Stimulated activated naive B cell treated with anti-CD40 and anti-IgM and Interleukin-4, amounts not matched to agents 10 μg/mL and 1 μg/mL and 100 μg/mL, for 72 hours (primary cell): ENCODE measurements around the gene TP53.
A peak's percentile ranks its signal among the peaks of the same experiment; 100 is the strongest.
"Not testable (repeated sequence)": the region's sequence is repeated elsewhere in the genome, so short reads cannot be mapped to it uniquely, and the experiment has no call there.

ENCODE experiments used
- ATAC-seq, 2 donors: fragments of 150-1000 bp; cut with Tn5 transposase; replicated peaks; 2 replicates each; pipeline ENCODE4 v1.10.0; 2021; ENCODE audit warnings: moderate library complexity in 1 of 2
- DNase-seq: peaks from one replicate; pipeline ENCODE4 v3.0.0; 2021
- H3K27ac Mint-ChIP-seq: one replicate; pipeline ENCODE4 v1.8.0; 2022; ENCODE audit warnings: mild to moderate bottlenecking, mixed read lengths
- H3K27me3 Mint-ChIP-seq, 2 donors: one replicate each; pipeline ENCODE4 v1.8.0; 2022; ENCODE audit warnings: mixed read lengths in 2 of 2
- H3K36me3 Mint-ChIP-seq, 2 donors: one replicate each; pipeline ENCODE4 v1.8.0; 2022; ENCODE audit warnings: mixed read lengths in 2 of 2, mild to moderate bottlenecking in 1 of 2
- H3K4me1 Mint-ChIP-seq, 2 donors: one replicate each; pipeline ENCODE4 v1.8.0; 2022; ENCODE audit warnings: mixed read lengths in 2 of 2, mild to moderate bottlenecking in 1 of 2
- H3K4me3 Mint-ChIP-seq, 2 donors: one replicate each; pipeline ENCODE4 v1.8.0; 2022; ENCODE audit warnings: mild to moderate bottlenecking in 2 of 2, mixed read lengths in 2 of 2, moderate library complexity in 1 of 2
- H3K9me3 Mint-ChIP-seq, 2 donors: one replicate each; pipeline ENCODE4 v1.8.0; 2022; ENCODE audit warnings: mixed read lengths in 2 of 2, mild to moderate bottlenecking in 1 of 2

The TP53 gene

DNA sequence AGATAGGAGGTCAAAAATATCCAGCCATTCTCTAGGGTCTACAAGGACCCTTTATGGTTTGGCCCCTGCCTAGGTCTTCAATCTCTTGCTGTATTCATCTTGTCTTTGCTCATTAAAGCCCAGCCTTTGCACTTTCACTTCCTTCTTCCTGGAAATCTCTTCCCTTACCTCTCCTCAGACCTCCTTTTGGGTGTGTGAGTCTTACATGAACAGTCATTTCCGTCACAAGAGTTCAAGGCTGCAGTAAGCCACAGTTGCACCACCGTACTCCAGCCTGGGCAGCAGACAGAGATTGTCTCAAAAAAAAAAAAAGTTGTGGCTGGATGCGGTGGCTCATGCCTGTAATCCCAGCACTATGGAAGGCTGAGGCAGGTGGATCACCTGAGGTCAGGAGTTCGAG is 42.5 kb downstream of the TP53 start:
- Mint-ChIP-seq H3K36me3 (no peaks in the 10 kb centered on the region), H3K4me3 (no peak overlapping the region), H3K4me1 (peaks cover 9 to 10% of the 10 kb centered on the region in 2 donors), H3K27ac (no peak overlapping the region), H3K9me3 (no peaks in the 10 kb centered on the region), H3K27me3 (peaks cover 16 to 35% of the 10 kb centered on the region in 2 donors)
- ATAC-seq (peak; percentile 76 to 99), DNase-seq (peak; percentile 19)

- H3K4me1 Mint-ChIP-seq, H3K9me3 Mint-ChIP-seq, H3K36me3 Mint-ChIP-seq, DNase-seq, H3K27ac Mint-ChIP-seq, H3K4me3 Mint-ChIP-seq, ATAC-seq: not testable (repeated sequence)
- H3K27me3 Mint-ChIP-seq, result peaks cover 9 to 17% of the 10 kb centered on the region in 2 donors
These were observed 45.7 kb downstream of the TP53 start for GRCh38 chr17:7641635-7642034.

GRCh38 chr17:7640783-7641182 is 46.5 kb downstream of the TP53 start:
- H3K9me3 Mint-ChIP-seq, result no peaks in the 10 kb centered on the region
- H3K4me1 Mint-ChIP-seq, result peaks cover 6 to 7% of the 10 kb centered on the region in 2 donors
- no peaks in the 10 kb centered on the region for H3K36me3 Mint-ChIP-seq
- H3K4me3 Mint-ChIP-seq, result no peak overlapping the region
- no peak for DNase-seq
- no peak for ATAC-seq
- H3K27ac Mint-ChIP-seq, result no peak overlapping the region
- peaks cover 3 to 16% of the 10 kb centered on the region in 2 donors for H3K27me3 Mint-ChIP-seq

DNA sequence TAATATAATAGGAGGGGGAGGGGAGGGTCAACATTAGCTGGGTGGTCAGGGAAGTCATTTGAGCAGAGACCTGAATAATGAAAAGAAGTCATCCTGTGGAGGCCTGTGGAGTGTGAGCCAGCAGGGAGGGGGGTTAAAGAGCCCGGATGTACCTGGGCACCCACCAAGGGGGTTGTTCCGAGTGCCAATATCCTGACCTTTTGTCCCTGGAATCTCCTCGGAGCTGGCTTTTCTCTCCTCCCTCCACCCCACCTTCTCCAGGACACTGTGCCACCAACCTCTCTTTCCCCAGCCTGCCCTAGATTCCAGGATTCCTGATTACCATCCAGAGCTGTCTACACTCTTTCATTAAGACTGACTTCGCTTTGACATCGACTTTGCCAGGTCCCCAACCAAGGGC is 51.1 kb downstream of the TP53 start:
- ATAC-seq (no peak), DNase-seq (no peak)
- Mint-ChIP-seq H3K4me3 (no peak overlapping the region), H3K36me3 (no peaks in the 10 kb centered on the region), H3K27ac (no peak overlapping the region), H3K4me1 (no peaks in the 10 kb centered on the region), H3K27me3 (peaks cover 3 to 6% of the 10 kb centered on the region in 2 donors), H3K9me3 (no peaks in the 10 kb centered on the region)

DNA sequence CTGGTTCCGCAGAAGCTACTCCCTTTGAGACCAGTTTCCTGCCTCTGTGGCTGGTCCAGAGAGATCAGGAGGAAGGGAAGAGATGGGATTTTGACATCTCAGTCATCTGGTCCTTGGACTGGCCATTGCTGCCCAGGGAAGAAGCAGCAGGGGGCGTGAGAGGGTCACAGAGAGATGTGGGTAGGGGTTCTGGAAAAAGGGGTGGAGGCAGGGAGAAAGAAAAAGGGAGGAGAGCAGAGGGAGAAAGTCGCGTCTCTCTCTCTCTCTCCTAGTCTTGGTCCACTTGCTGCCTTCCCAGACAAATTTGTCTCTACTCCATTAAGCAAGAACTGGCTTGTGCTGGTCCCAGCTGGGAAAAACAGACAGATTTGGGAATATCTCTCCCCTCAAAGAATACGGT is 52.9 kb downstream of the TP53 start:
- peaks cover 3 to 6% of the 10 kb centered on the region in 2 donors for H3K27me3 Mint-ChIP-seq
- H3K9me3 Mint-ChIP-seq, result no peaks in the 10 kb centered on the region
- H3K4me3 Mint-ChIP-seq, result no peak overlapping the region
- H3K4me1 Mint-ChIP-seq, result no peaks in the 10 kb centered on the region
- ATAC-seq (no peak), DNase-seq (no peak)
- no peak overlapping the region for H3K27ac Mint-ChIP-seq
- no peaks in the 10 kb centered on the region for H3K36me3 Mint-ChIP-seq

DNA sequence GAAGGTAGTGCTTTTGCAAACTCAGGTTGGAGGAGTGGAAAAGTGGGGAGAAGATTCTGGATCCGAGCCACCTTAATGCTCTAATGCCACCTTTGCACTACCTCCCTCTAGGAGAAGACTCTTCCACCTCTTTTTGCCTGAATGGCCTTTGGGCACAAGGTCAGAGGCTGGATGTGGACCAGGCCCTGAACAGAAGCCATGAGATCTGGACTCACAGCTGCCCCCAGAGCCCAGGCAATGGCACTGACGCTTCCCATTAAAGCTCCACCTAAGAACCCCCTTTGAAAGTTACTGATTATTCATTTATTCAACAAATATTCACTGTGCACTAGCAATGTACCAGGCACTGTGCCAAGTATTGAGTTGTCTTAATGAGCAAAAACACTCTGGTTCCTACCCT is 54.2 kb downstream of the TP53 start:
- Mint-ChIP-seq H3K36me3 (no peaks in the 10 kb centered on the region), H3K27me3 (peaks cover 3 to 6% of the 10 kb centered on the region in 2 donors), H3K9me3 (no peaks in the 10 kb centered on the region), H3K27ac (no peak overlapping the region), H3K4me1 (no peaks in the 10 kb centered on the region), H3K4me3 (no peak overlapping the region)
- DNase-seq (no peak), ATAC-seq (no peak)

DNA sequence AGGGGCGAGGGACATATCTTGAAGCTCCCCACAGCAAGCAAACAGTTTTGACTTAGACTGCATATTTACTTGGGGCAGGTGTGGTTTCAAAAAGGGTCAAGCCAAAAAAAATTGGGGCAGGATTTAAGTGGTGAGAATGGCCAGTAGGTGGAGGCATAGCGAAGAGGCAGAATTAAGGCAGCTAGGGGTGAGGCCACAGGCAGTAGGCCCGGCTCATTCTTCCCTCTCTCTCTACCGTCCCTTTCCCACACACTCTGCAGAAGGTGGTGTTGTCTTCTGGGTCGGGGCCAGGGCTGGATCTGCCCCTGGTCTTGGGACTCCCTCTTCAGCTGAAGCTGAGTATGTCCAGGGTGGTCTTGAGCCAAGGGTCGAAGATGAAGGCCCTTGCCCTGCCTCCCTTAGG is 54.8 kb downstream of the TP53 start:
- ATAC-seq, result peak; percentile 31
- Mint-ChIP-seq H3K27ac (no peak overlapping the region), H3K4me3 (no peak overlapping the region), H3K4me1 (no peaks in the 10 kb centered on the region), H3K27me3 (peaks cover 3 to 6% of the 10 kb centered on the region in 2 donors), H3K9me3 (no peaks in the 10 kb centered on the region), H3K36me3 (no peaks in the 10 kb centered on the region)
- no peak for DNase-seq

- ATAC-seq (no peak), DNase-seq (no peak)
- Mint-ChIP-seq H3K4me1 (peaks cover 3 to 8% of the 10 kb centered on the region in 2 donors), H3K27me3 (peaks cover 3 to 6% of the 10 kb centered on the region in 2 donors), H3K9me3 (no peaks in the 10 kb centered on the region), H3K27ac (peak overlapping the region; percentile 56), H3K36me3 (peaks cover 0 to under 1% of the 10 kb centered on the region in 2 donors), H3K4me3 (no peak overlapping the region)
These were observed 55.6 kb downstream of the TP53 start for GRCh38 chr17:7631398-7632380.

DNA sequence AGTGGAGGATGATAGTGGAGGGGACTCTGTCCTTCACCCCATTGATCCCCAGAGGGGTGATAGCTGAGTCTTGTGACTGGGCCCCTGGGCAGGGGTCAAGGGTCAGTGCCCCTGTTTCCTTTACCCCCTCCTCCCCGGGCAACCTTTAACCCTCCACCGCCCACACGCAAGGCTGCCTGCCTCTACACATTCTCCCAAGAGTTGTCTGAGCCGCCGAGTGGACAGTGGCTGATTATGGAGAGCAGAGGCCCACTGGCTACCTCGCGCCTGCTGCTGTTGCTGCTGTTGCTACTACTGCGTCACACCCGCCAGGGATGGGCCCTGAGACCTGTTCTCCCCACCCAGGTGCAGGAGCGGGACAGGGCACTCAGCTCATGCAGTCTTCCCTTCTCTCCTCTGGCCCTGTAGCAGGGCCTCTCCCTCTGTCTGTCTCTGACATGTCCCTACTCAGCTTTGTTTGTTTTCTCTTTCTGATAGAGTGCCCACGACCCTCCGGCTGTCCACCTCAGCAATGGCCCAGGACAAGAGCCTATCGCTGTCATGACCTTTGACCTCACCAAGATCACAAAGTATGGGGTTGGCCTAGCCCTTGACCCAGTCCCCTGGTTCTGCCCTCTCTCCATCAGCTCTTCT is 57.2 kb downstream of the TP53 start, which contains the start of gene SHBG:
SHBG (plus strand) TSS at position 197 of the 633 bp plus-strand sequence; CDS start at position 235, 38 bp downstream.
- no peak within 1 kb of the TSS for H3K27ac Mint-ChIP-seq
- no peaks in the 10 kb centered on the region for H3K9me3 Mint-ChIP-seq
- DNase-seq (no peak), ATAC-seq (no peak)
- H3K27me3 Mint-ChIP-seq, result peaks cover 0 to 3% of the 10 kb centered on the region in 2 donors
- H3K36me3 Mint-ChIP-seq, result peaks cover 0 to 11% of the 10 kb centered on the region in 2 donors
- peaks cover 9 to 14% of the 10 kb centered on the region in 2 donors for H3K4me1 Mint-ChIP-seq
- H3K4me3 Mint-ChIP-seq, result no peak within 1 kb of the TSS

GRCh38 chr17:7627250-7628121 is 59.8 kb downstream of the TP53 start, which contains the start of gene SAT2:
SAT2 (minus strand) TSS chr17:7627821; CDS start chr17:7627635, 186 bp downstream.
- peak within 1 kb of the TSS; percentile 90 for H3K27ac Mint-ChIP-seq
- no peaks in the 10 kb centered on the region for H3K9me3 Mint-ChIP-seq
- peaks cover 9 to 14% of the 10 kb centered on the region in 2 donors for H3K4me1 Mint-ChIP-seq
- no peaks in the 10 kb centered on the region for H3K27me3 Mint-ChIP-seq
- ATAC-seq, result peak; percentile 96
- peak; percentile 77 for DNase-seq
- peak within 1 kb of the TSS; percentile 90 to 98 for H3K4me3 Mint-ChIP-seq
- peaks cover 0 to 12% of the 10 kb centered on the region in 2 donors for H3K36me3 Mint-ChIP-seq

DNA sequence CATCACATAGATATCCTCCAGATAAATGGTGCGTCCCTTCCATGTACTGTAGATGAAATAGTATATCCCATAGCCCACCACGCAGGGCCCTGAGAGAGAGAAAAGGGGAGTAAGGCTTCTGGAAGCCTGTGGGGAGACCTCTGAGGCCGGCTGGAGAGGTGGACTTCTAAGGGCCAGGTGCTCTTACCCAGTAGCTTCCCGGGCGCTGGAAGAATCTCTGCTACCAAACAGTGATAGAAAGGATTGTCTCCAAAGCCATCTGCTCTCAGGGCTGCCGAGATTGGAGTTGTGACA is 60.4 kb downstream of the TP53 start:
- peaks cover 0 to 12% of the 10 kb centered on the region in 2 donors for H3K36me3 Mint-ChIP-seq
- H3K27ac Mint-ChIP-seq, result peak overlapping the region; percentile 90
- no peaks in the 10 kb centered on the region for H3K9me3 Mint-ChIP-seq
- ATAC-seq, result no peak
- no peak for DNase-seq
- no peaks in the 10 kb centered on the region for H3K27me3 Mint-ChIP-seq
- peak overlapping the region; percentile 90 to 98 for H3K4me3 Mint-ChIP-seq
- peaks cover 9 to 14% of the 10 kb centered on the region in 2 donors for H3K4me1 Mint-ChIP-seq

- no peak for DNase-seq
- Mint-ChIP-seq H3K27ac (no peak overlapping the region), H3K27me3 (no peaks in the 10 kb centered on the region), H3K9me3 (no peaks in the 10 kb centered on the region), H3K36me3 (peaks cover 0 to 12% of the 10 kb centered on the region in 2 donors), H3K4me1 (peaks cover 9 to 14% of the 10 kb centered on the region in 2 donors), H3K4me3 (peak overlapping the region in 1 of 2 donors; percentile 90)
- no peak for ATAC-seq
These were observed 61.0 kb downstream of the TP53 start for GRCh38 chr17:7626307-7626706.

DNA sequence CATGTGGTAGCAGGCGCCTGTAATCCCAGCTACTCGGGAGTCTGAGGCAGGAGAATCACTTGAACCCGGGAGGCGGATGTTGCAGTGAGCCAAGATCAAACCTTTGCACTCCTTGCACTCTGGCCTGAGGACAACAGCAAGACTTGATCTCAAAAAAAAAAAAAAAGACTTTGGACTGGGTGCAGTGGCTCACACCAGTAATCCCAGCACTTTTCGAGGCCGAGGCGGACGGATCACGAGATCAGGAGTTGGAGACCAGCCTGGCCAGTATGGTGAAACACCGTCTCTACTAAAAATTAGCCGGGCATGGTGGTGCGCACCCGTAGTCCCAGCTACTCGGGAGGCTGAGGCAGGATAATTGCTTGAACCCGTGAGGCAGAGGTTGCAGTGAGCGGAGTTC is 61.5 kb downstream of the TP53 start:
- H3K36me3 Mint-ChIP-seq, result peaks cover 0 to 12% of the 10 kb centered on the region in 2 donors
- ATAC-seq, DNase-seq, H3K27me3 Mint-ChIP-seq, H3K27ac Mint-ChIP-seq, H3K4me3 Mint-ChIP-seq, H3K9me3 Mint-ChIP-seq: not testable (repeated sequence)
- H3K4me1 Mint-ChIP-seq, result peaks cover 9 to 14% of the 10 kb centered on the region in 2 donors

- Mint-ChIP-seq H3K27me3 (no peaks in the 10 kb centered on the region), H3K27ac (no peak overlapping the region), H3K4me1 (peaks cover 9 to 14% of the 10 kb centered on the region in 2 donors), H3K4me3 (no peak overlapping the region), H3K9me3 (no peaks in the 10 kb centered on the region), H3K36me3 (peaks cover 0 to 12% of the 10 kb centered on the region in 2 donors)
- DNase-seq, result no peak
- ATAC-seq, result no peak
These were observed 63.6 kb downstream of the TP53 start for GRCh38 chr17:7623661-7624060.
